Keratinocyte (primary cell): ENCODE data around the gene DSG4. TPM values are rescaled to one million over a fixed set of nuclear protein-coding genes. Genes with fewer than 3 reads are reported as not detected.

Source experiments
- DNase-seq: peaks from one replicate; pipeline ENCODE4 v3.0.0-alpha.2; 2011; ENCODE audit warnings: low read depth, missing footprints, low spot score
- FAIRE-seq: peaks from 2 replicates; lab custom pipeline; 2011; peaks lifted over from hg19 to GRCh38; lab: Jason Lieb, UNC
- H2AFZ ChIP-seq: 2 replicates; pipeline ENCODE4 v1.6.0; 2012; ENCODE audit warnings: low read length, control low read depth, inconsistent platforms; ENCODE audit not compliant: control insufficient read depth
- H3K27ac ChIP-seq: 2 replicates; pipeline ENCODE4 v1.5.1; 2011; ENCODE audit warnings: low read length; ENCODE audit not compliant: control insufficient read depth, insufficient read depth
- H3K27me3 ChIP-seq: 3 replicates; pipeline ENCODE4 v1.6.0; 2011; ENCODE audit warnings: low read length; ENCODE audit not compliant: control insufficient read depth, insufficient read depth; ENCODE audit errors: extremely low read depth
- H3K36me3 ChIP-seq, 2 experiments: 2 replicates in 1 of 2; 3 replicates in 1 of 2; pipeline ENCODE4 v1.5.1; 2011; ENCODE audit warnings: low read length in 2 of 2, mild to moderate bottlenecking in 1 of 2; ENCODE audit not compliant: control insufficient read depth in 2 of 2, insufficient read depth in 2 of 2; ENCODE audit errors: extremely low read depth in 1 of 2
- H3K4me1 ChIP-seq: 3 replicates; pipeline ENCODE4 v1.5.1; 2011; ENCODE audit warnings: low read length; ENCODE audit not compliant: control insufficient read depth, insufficient read depth; ENCODE audit errors: extremely low read depth
- H3K4me2 ChIP-seq: 3 replicates; pipeline ENCODE4 v1.6.0; 2011; ENCODE audit warnings: low read depth, low read length; ENCODE audit not compliant: control insufficient read depth, insufficient read depth; ENCODE audit errors: extremely low read depth
- H3K4me3 ChIP-seq, 3 experiments: fragments of 200-600 bp in 1 of 3; sonication (generic) in 1 of 3; 2 replicates in 2 of 3; 3 replicates in 1 of 3; pipeline ENCODE4 v1.5.1; 2011 to 2016; ENCODE audit warnings: low read length in 3 of 3, mild to moderate bottlenecking in 3 of 3, control low read depth in 2 of 3, inconsistent platforms in 1 of 3, low read depth in 1 of 3, mixed read lengths in 1 of 3, mixed run types in 1 of 3, moderate library complexity in 1 of 3; ENCODE audit not compliant: control insufficient read depth in 2 of 3, insufficient read depth in 2 of 3; ENCODE audit errors: extremely low read depth in 1 of 3
- H3K79me2 ChIP-seq: 2 replicates; pipeline ENCODE4 v1.6.0; 2012; ENCODE audit warnings: low read length; ENCODE audit not compliant: control insufficient read depth, insufficient read depth
- H3K9ac ChIP-seq: 3 replicates; pipeline ENCODE4 v1.6.0; 2011; ENCODE audit warnings: low read length; ENCODE audit not compliant: control insufficient read depth, insufficient read depth; ENCODE audit errors: extremely low read depth
- H3K9me1 ChIP-seq: 3 replicates; pipeline ENCODE4 v1.6.0; 2011; ENCODE audit warnings: low read length; ENCODE audit not compliant: control insufficient read depth, insufficient read depth; ENCODE audit errors: extremely low read depth
- H3K9me3 ChIP-seq: 2 replicates; pipeline ENCODE4 v1.5.1; 2012; ENCODE audit warnings: low read depth, low read length; ENCODE audit not compliant: control insufficient read depth
- H4K20me1 ChIP-seq: 3 replicates; pipeline ENCODE4 v1.6.0; 2011; ENCODE audit warnings: low read length; ENCODE audit not compliant: control insufficient read depth, insufficient read depth; ENCODE audit errors: extremely low read depth
- EZH2 ChIP-seq: IDR thresholded peaks from one replicate; pipeline ENCODE4 v1.6.1; 2012; ENCODE audit warnings: inconsistent platforms, mild to moderate bottlenecking, low read length, moderate library complexity
- dilution Hi-C: fragments of 300-500 bp; cut with MboI; formaldehyde crosslinking; loops from one replicate; pipeline ENCODE4 v1.7.0; 2020; ENCODE audit warnings: low sequenced_read_pairs; ENCODE audit not compliant: extremely low pct_ligation_motif_present
- polyA plus RNA-seq, 5 experiments: library from polyadenylated mRNA; depleted of rRNA in 3 of 5; stranded (reverse) in 3 of 5; stranded (forward) in 1 of 5; unstranded in 1 of 5; fragments of >200 nt; gene quantifications; 1 replicate in 1 of 5; 2 replicates in 3 of 5; 3 replicates in 1 of 5; pipeline versions ENCODE4 v1.2.1 to v1.2.3, GENCODE V29; 2011 to 2012; ENCODE audit warnings: missing spikeins in 2 of 5, low read depth in 1 of 5, low replicate concordance in 1 of 5
- small RNA-seq, 3 experiments: library from RNA; depleted of rRNA; stranded (forward); fragments of <200 nt; gene quantifications; one replicate each; pipeline ENCODE3, GENCODE V24; 2012; ENCODE audit warnings: low read depth in 3 of 3, low replicate concordance in 1 of 3; ENCODE audit not compliant: insufficient read length in 3 of 3
- TF ChIP-seq, protein P1 (sequence below), 3 experiments: IDR thresholded peaks in 1 of 3; conservative IDR thresholded peaks in 1 of 3; optimal IDR thresholded peaks in 1 of 3; 2 replicates in 2 of 3; 3 replicates in 1 of 3; pipeline versions ENCODE3 to v1.5.1; 2011; ENCODE audit warnings: low read length in 3 of 3, mild to moderate bottlenecking in 3 of 3, moderate library complexity in 2 of 3, control low read depth in 1 of 3, inconsistent platforms in 1 of 3; ENCODE audit not compliant: insufficient read depth in 2 of 3; ENCODE audit errors: extremely low read depth in 1 of 3

Gene DSG4
- polyA plus RNA-seq, 1 donor (not counting 4 experiments of a cell fraction or from before 2014, with no cell fraction given): 0.18 TPM

DNA sequence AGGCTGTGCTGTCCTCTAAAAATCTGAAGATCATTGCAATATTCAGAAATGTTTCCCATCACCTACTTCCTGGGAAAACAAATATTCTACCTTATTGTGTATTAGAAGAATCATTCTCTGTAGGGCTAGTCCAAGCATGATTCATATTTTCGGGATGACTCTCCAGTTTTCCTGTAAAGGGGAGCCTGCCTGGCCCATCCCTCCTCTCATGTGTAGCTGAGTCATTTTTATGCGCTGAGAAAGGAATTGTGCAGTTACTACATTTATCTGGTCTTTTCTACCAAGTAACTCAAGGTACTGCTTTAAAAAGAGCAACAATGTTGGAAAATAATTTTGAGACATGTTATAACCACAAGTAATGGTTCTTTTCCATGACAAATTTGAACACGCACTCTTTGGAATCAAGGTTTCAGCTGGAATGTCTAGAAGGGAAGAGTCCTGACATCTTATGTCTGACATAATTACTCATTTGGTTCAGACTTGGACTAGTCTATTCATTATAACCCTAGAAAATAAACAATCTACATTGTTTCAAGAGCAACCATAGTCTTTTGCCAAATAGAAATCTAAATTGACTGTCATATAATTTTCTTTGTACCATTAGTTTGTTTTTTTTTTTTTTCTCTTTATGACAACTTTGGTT is 77.6 kb downstream of the DSG4 start:
- DNase-seq: peak; percentile 76
- Histone ChIP-seq H3K4me3 (peak overlapping the region in 1 of 3 experiments; percentile 52), H3K9me1 (no peaks in the 10 kb centered on the region), H3K27me3 (no peaks in the 10 kb centered on the region), H3K79me2 (peaks cover 66% of the 10 kb centered on the region), H4K20me1 (no peaks in the 10 kb centered on the region), H3K4me1 (peaks cover 48% of the 10 kb centered on the region), H3K4me2 (peak overlapping the region; percentile 82), H2AFZ (no peak overlapping the region), H3K9me3 (no peaks in the 10 kb centered on the region), H3K9ac (peak overlapping the region; percentile 71), H3K36me3 (peaks cover 9 to 20% of the 10 kb centered on the region in 2 experiments), H3K27ac (peak overlapping the region; percentile 98)
- no peak for TF ChIP-seq EZH2
- TF ChIP-seq, protein P1, sequence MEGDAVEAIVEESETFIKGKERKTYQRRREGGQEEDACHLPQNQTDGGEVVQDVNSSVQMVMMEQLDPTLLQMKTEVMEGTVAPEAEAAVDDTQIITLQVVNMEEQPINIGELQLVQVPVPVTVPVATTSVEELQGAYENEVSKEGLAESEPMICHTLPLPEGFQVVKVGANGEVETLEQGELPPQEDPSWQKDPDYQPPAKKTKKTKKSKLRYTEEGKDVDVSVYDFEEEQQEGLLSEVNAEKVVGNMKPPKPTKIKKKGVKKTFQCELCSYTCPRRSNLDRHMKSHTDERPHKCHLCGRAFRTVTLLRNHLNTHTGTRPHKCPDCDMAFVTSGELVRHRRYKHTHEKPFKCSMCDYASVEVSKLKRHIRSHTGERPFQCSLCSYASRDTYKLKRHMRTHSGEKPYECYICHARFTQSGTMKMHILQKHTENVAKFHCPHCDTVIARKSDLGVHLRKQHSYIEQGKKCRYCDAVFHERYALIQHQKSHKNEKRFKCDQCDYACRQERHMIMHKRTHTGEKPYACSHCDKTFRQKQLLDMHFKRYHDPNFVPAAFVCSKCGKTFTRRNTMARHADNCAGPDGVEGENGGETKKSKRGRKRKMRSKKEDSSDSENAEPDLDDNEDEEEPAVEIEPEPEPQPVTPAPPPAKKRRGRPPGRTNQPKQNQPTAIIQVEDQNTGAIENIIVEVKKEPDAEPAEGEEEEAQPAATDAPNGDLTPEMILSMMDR (optimal IDR thresholded peaks at IDR 0.05 in 1 of 3, IDR thresholded peaks at IDR 0.05 in 1 of 3, conservative IDR thresholded peaks at IDR 0.05 in 1 of 3; ENCODE audit: extremely low read depth in 1 of 3, insufficient read depth in 2 of 3, low read length in 3 of 3): no peak
- peak; percentile 94 for FAIRE-seq
- dilution Hi-C loops: no loop called here

Small RNAs within 50 kb of the gene (small RNA-seq; reads per million reads assigned to genes)
- 0 reads per million in 3 experiments for gene RF00019
- gene RNU6-167P: 0 reads per million in 3 experiments

Other genes starting within 250 kb of the DSG4 start
- 3.1 to 25.1 TPM (median 11.2 TPM) in 3 replicates for gene DSC1, start 213.9 kb upstream of the DSG4 start, polyA plus RNA-seq
- gene DSG1, start 58.6 kb upstream of the DSG4 start, polyA plus RNA-seq: 9.8 to 68.0 TPM (median 27.6 TPM) in 3 replicates
- 172 to 488 TPM (median 259 TPM) in 3 replicates for gene DSG3, start 71.0 kb downstream of the DSG4 start, polyA plus RNA-seq
- gene DSG2, start 121.4 kb downstream of the DSG4 start, polyA plus RNA-seq: 117 to 157 TPM (median 140 TPM) in 3 replicates
- not detected in 3 replicates for gene TTR, start 215.1 kb downstream of the DSG4 start, polyA plus RNA-seq